Neutrophil (primary cell): ENCODE data around the gene RPL15.
A peak's percentile ranks its signal among the peaks of the same experiment; 100 is the strongest.

ENCODE experiments used
- H3K27ac ChIP-seq: fragments of 200-600 bp; sonication (generic); 2 replicates; pipeline ENCODE4 v1.5.1; 2016; ENCODE audit warnings: mild to moderate bottlenecking, moderate library complexity
- H3K27me3 ChIP-seq: fragments of 200-600 bp; sonication (generic); 2 replicates; pipeline ENCODE4 v1.6.0; 2016; ENCODE audit warnings: mild to moderate bottlenecking
- H3K36me3 ChIP-seq: fragments of 200-600 bp; sonication (generic); 2 replicates; pipeline ENCODE4 v1.5.1; 2017
- H3K4me1 ChIP-seq, 2 experiments: fragments of 200-600 bp in 1 of 2; sonication (generic) in 1 of 2; 1 replicate in 1 of 2; 2 replicates in 1 of 2; pipeline versions ENCODE4 v1.5.1 to v1.6.1; 2013 to 2016; ENCODE audit warnings: low read depth in 1 of 2, low read length in 1 of 2, mild to moderate bottlenecking in 1 of 2, moderate library complexity in 1 of 2; ENCODE audit not compliant: control insufficient read depth in 1 of 2, insufficient read depth in 1 of 2
- H3K4me3 ChIP-seq, 2 experiments: fragments of 200-600 bp in 1 of 2; sonication (generic) in 1 of 2; 1 replicate in 1 of 2; 2 replicates in 1 of 2; pipeline ENCODE4 v1.5.1; 2013 to 2016; ENCODE audit warnings: low read depth in 1 of 2, low read length in 1 of 2, mild to moderate bottlenecking in 1 of 2, moderate library complexity in 1 of 2
- H3K9me3 ChIP-seq: fragments of 200-600 bp; sonication (generic); 2 replicates; pipeline ENCODE4 v1.5.1; 2016
- CTCF ChIP-seq: fragments of 200-600 bp; sonication (generic); IDR thresholded peaks from 2 replicates; pipeline ENCODE4 v1.5.1; 2016; ENCODE audit warnings: antibody characterized with exemption

Gene RPL15

GRCh38 chr3:23885210-23885609, 31.7 kb upstream of the RPL15 start:
- TF ChIP-seq CTCF = no peak

GRCh38 chr3:23886311-23886710, 30.6 kb upstream of the RPL15 start:
- no peak overlapping the region for H3K27ac ChIP-seq

More at GRCh38 chr3:23885210-23885609, 31.7 kb upstream of the RPL15 start:
- H3K36me3 ChIP-seq = peaks cover 4% of the 10 kb centered on the region
- no peaks in the 10 kb centered on the region for H3K9me3 ChIP-seq
- peaks cover 32 to 56% of the 10 kb centered on the region in 2 experiments for H3K4me1 ChIP-seq
- H3K27ac ChIP-seq = peak overlapping the region; percentile 32
- H3K27me3 ChIP-seq = no peaks in the 10 kb centered on the region
- H3K4me3 ChIP-seq = no peak overlapping the region

GRCh38 chr3:23888617-23889228, 28.2 kb upstream of the RPL15 start:
- Histone ChIP-seq H3K4me3 (no peak overlapping the region), H3K9me3 (no peaks in the 10 kb centered on the region), H3K4me1 (peaks cover 62 to 73% of the 10 kb centered on the region in 2 experiments), H3K36me3 (no peaks in the 10 kb centered on the region), H3K27ac (peak overlapping the region; percentile 64), H3K27me3 (no peaks in the 10 kb centered on the region)
- peak; percentile 77 for TF ChIP-seq CTCF

More at GRCh38 chr3:23886311-23886710, 30.6 kb upstream of the RPL15 start:
- TF ChIP-seq CTCF = no peak
- Histone ChIP-seq H3K27me3 (no peaks in the 10 kb centered on the region), H3K4me1 (peaks cover 38 to 56% of the 10 kb centered on the region in 2 experiments), H3K4me3 (no peak overlapping the region), H3K36me3 (peaks cover 4% of the 10 kb centered on the region), H3K9me3 (no peaks in the 10 kb centered on the region)

GRCh38 chr3:23889386-23889785, 27.5 kb upstream of the RPL15 start:
- Histone ChIP-seq H3K4me1 (peaks cover 65 to 76% of the 10 kb centered on the region in 2 experiments), H3K27me3 (no peaks in the 10 kb centered on the region), H3K27ac (peak overlapping the region; percentile 64), H3K9me3 (no peaks in the 10 kb centered on the region), H3K36me3 (no peaks in the 10 kb centered on the region), H3K4me3 (no peak overlapping the region)
- TF ChIP-seq CTCF = no peak

GRCh38 chr3:23889950-23890349, 27.0 kb upstream of the RPL15 start:
- Histone ChIP-seq H3K27me3 (no peaks in the 10 kb centered on the region), H3K9me3 (no peaks in the 10 kb centered on the region), H3K36me3 (no peaks in the 10 kb centered on the region), H3K4me3 (no peak overlapping the region), H3K4me1 (peaks cover 60 to 70% of the 10 kb centered on the region in 2 experiments), H3K27ac (peak overlapping the region; percentile 64)
- TF ChIP-seq CTCF = no peak
